HG02943 (cell line): ENCODE measurements around the gene MDH1B.
"Not testable (repeated sequence)": the region's sequence is repeated elsewhere in the genome, so short reads cannot be mapped to it uniquely, and the experiment has no call there.

Source experiments
- ATAC-seq: cut with Tn5 transposase; IDR thresholded peaks from one replicate; pipeline ENCODE4 v1.9.1; 2021; ENCODE audit warnings: mild to moderate bottlenecking, low read depth, moderate library complexity; ENCODE audit not compliant: unreplicated experiment

The MDH1B gene

DNA sequence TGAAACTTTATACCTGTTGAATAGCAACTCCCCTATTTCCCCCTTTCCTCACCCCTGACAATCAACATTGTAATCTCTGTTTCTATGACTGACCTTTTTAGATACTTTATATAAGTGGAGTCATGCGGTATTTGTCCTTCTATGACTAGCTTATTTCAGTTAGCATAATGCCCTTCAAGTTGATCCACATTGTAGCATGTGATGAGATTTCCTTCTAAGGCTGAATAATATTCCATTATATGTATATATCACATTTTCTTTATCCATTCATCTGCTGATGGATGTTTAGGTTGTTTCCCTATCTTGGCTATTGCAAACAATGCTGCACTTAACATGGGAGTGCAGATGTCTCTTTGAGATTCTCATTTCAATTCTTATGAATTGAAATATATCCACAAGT lies 9.7 kb upstream of the MDH1B start:
- ATAC-seq: no peak

DNA sequence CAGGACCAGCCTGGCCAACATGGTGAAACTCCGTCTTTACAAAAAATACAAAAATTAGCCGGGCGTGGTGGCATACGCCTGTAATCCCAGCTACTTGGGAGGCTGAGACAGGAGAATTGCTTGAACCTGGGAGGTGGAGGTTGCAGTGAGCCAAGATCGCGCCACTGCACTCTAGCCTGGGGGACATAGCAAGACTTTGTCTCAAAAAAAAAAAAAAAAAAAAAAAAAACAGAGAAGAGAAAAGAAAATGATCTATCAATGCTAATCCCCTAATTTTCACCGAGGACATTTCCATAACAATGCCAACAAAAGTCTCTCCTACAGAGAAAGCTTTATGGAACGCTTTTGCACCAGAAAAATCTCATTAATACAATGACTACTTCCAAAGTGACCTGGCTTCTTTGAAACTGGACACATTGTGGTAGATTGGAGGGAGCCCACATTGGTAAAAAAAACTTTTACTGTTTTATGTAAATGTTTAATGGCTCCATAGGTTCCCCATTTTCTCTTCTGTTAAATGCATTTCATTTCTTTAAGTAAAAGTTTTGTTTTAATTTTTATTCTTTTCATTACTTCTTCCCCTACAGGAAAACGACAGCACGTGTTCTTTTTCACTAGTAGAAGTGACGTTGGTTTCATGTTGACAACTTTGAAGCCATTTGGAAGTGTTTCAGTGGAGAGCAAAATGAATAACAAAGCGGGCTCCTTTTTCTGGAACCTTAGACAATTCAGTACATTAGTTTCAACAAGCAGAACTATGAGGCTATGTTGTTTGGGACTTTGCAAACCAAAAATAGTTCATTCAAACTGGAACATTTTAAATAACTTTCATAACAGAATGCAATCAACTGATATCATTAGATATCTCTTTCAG lies 1.2 kb upstream of the MDH1B start:
- ATAC-seq: no peak

DNA sequence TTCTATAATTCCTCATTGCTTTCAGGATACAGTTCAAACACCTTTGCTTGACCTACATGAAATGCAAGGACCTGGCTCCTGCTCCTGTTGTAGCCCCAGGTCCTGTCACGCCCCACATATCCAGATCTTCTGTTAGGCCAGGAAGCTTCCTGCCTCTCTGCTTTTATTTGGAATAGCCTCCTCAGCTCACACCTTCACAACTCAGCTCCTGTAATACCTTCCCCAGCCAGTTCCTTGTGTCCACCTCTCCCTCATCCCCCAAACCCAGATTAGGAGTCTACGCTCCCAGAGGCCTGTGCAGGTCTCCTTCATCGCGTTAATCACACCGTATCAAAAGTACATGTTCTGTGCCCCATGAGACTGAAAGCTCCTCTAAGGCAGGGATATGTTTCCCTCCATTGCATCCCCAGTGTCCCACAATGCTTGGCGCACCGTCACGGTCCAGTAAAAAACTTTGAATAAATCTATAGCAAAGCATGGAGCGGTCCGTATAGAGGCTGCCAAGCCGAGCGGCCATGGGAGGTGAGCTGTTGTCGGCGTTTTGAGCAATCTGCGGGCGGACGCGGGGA lies 371 bp downstream of the MDH1B start:
- no peak for ATAC-seq

DNA sequence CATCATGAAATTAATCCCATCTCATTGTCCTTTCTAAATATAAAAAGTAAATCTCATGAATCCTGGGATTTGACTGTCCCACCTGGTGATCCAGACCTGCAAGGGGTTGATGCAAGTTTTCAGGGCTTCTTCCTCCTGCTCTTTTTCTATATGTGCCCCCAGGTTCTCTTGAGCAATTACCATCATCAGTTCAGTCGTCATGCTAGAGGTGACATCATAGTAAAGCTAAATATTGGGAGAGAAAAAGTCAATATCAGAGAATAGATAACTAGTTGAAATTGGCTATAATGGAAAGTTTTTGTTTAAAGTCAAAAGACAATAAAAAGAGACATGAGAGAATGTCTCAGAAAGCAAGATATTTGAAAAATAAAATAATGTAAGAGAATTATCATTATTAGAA lies 8.3 kb downstream of the MDH1B start:
- no peak for ATAC-seq

DNA sequence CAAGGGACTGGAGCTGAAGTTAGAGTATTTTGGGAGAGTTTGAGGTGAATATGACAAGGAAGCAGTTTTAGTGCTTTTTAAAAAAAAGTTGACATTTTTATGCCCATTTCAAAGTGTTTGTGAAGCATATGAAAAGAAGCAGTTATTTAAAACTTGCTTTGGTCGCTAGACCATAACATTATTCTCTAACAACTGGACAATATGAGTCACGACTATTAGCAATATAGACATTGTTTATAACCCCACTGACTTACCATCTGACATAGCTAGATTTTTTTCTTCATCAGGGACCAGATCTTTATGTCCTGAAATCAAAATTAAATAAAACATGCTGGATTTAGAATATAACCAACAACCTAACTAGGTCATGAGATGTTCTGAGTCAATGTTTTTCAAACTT lies 24.3 kb downstream of the MDH1B start:
- no peak for ATAC-seq

- no peak for ATAC-seq
Observed at GRCh38 chr2:206739271-206739670, 25.9 kb downstream of the MDH1B start.

GRCh38 chr2:206736935-206737334 lies 28.2 kb downstream of the MDH1B start:
- ATAC-seq: no peak

DNA sequence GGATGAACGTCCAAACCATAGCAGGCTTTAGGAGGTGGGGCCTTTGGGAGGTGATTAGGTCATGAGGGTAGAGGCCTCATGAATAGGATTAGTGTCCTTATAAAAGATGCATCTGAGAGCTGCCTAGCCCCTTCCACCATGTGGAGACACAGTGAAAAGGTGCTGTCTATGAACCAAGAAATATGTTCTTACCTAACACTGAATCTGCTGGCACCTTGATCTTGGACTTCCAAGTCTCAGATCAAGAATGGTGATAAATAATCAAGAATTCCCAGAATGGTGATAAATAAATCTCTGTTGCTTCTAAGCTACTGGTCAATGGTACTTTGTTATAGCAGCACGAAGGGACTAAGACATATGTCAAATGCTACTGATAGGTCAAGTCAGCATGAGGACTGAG lies 31.8 kb downstream of the MDH1B start:
- ATAC-seq: no peak

- no peak for ATAC-seq
Observed at GRCh38 chr2:206728277-206729199, 36.6 kb downstream of the MDH1B start.

GRCh38 chr2:206727287-206727686 lies 37.8 kb downstream of the MDH1B start:
- ATAC-seq: no peak

- ATAC-seq: no peak
Observed at GRCh38 chr2:206723288-206723687, 41.8 kb downstream of the MDH1B start.

DNA sequence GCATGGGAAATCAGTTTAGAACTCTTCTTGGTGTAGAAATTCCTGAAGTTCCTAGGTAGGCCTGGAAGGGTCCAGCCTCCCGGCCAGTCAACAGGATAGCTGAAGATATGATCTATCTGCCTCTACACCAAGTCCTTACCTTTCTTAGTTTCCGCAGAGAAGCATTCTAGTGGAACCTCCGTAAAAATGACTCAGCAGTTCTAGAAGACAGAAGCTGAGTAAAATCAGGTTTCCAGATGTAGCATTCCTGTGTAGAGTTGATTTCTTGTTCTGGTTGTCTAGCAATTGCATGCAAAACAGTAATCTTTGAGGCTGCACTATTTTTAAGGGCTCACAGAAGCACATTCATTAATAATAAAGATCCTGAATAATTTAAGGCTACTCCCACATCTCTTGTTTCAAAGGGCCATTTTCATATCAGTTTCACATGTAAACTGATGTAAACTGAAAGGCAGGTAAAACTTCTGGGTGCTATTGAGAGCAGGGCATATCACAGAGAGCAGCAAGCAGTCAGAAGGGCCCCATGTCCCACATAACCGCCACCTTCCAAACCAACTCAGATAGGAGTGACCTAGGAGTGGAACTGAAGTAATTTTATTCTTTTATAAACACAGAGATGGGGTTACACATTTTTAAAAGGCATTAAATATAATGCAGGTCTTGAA lies 43.7 kb downstream of the MDH1B start:
- no peak for ATAC-seq

- ATAC-seq: no peak
Observed at GRCh38 chr2:206718296-206718695, 46.8 kb downstream of the MDH1B start, which contains the start of gene DYTN. Gene DYTN, minus strand, starts transcription at chr2:206718396. Its CDS starts 117 bp downstream, at chr2:206718279.

GRCh38 chr2:206716623-206717022 lies 48.5 kb downstream of the MDH1B start:
- no peak for ATAC-seq

GRCh38 chr2:206715183-206715582 lies 49.9 kb downstream of the MDH1B start:
- not testable (repeated sequence) for ATAC-seq

- ATAC-seq: no peak
Observed at GRCh38 chr2:206713746-206714145, 51.4 kb downstream of the MDH1B start.

DNA sequence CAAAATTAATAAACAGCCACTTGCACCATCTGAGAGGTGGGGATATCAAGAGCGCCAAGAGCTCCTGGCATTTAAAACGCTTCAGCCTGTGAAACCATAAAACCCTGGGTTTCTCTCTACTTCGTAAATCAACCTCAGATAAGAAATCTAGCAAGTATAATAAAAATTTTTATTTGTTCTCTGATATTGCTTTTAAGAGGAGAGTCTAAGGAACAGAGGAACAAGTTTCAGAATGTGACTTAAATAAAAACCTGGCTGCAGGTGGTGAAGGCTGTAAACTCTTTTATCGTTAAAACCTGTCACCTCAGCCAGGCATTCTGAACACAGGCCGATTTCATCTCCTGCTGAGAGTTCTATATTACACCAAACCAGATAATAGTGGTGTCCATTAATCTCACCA lies 56.8 kb downstream of the MDH1B start:
- no peak for ATAC-seq

- ATAC-seq: no peak
Observed at GRCh38 chr2:206707164-206707701, 57.9 kb downstream of the MDH1B start.

DNA sequence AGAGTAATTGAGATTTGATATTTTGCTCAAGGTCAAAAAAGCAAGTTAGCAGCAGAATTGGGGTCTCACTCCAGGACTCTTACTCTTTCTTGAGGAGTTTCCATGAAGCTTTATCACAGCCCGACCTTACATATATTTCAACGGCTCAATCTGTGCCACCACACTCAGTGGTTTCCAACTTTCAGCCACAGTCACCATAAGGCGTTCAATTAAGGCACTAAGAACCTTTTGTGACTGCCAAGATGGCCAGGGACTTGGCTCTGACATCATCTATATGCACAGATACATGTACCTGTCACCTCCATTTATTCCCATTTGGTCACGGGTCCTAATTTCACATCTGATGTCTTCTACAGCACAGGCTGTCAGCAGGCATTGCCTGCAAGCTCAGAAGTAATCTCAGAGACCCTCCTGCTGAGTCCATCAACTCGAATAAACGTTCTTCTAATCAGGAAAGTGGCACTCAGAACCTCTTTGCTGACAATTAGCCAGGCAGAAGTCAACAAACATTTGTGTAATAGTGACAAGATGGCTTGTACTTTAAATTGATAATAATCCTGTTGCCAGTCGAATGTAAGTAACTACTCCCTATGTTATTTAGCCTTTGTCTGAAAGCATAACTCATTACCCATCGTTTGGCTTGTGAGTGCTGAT lies 63.0 kb downstream of the MDH1B start:
- ATAC-seq: no peak

GRCh38 chr2:206700156-206700555 lies 65.0 kb downstream of the MDH1B start:
- no peak for ATAC-seq
